Stimulated activated CD4-positive, alpha-beta T cell treated with anti-CD3 and anti-CD28 coated beads, TNF-alpha, amount 100 ng/mL, for 48 hours (primary cell): Measurements from ENCODE around the gene SCGB1C2.
"Not testable (repeated sequence)": the region's sequence is repeated elsewhere in the genome, so short reads cannot be mapped to it uniquely, and the experiment has no call there.

ENCODE experiments used
- DNase-seq, 3 donors: peaks; one replicate each; pipeline ENCODE4 v3.0.0-alpha.2; 2020; ENCODE audit warnings: low read depth in 3 of 3

Gene SCGB1C2

DNA sequence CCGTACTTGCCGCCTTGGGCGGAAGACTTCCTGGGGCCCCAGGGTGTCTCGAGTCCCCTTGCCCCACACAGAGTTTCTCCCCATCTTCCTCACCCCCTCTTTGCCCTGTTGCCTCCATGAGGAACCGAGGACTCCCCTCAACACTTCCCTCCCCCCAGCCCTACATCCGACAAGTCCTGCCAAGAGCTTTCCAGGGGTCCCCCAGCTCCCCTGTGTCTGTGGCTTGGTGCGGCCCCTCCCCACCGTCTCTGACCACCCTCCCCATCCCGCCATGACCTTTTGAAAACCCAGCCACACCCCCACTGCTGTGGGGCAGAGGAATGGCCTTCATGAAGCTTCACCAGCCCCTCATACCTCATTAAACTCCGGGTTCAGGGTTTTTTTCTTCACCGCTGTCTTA lies 11.4 kb downstream of the SCGB1C2 start:
- DNase-seq: no peak

DNA sequence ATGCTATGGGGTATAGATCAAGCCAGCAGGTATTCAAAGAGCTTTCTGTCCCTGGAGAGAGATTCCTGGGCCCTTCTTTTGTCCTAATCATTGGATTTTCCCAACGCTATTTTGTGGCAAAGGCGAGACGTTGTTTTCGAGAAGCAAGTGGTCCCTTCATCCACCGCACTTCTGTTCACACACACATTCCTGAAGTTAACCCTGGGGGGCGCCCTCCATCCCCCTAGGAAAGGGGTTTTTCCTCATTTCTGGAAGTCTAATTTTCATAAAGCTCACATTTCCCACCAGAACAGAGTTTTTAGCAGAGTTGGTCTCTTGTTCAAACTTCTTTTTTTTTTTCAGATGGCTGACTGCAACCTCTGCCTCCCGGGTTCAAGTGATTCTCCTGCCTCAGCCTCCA lies 11.9 kb downstream of the SCGB1C2 start:
- no peak for DNase-seq

DNA sequence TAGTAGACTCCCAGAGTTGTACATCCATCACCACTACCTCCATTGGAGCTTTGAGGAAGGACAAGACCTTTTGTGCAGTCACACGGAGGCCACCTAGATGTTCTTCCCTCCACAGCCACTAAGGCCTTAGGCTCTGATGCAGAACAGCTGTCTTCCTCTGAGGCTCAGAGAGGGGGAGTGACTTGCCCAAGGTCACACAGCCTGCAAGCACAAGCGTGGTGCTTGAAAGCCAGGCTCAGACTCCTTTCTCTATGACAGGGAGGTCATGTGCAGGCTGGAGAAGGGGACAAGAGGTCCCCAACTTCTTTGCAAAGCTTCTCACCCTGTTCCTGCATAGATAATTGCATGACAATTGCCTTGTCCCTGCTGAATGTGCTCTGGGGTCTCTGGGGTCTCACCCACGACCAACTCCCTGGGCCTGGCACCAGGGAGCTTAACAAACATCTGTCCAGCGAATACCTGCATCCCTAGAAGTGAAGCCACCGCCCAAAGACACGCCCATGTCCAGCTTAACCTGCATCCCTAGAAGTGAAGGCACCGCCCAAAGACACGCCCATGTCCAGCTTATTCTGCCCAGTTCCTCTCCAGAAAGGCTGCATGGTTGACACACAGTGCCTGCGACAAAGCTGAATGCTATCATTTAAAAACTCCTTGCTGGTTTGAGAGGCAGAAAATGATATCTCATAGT lies 12.7 kb downstream of the SCGB1C2 start:
- no peak for DNase-seq

DNA sequence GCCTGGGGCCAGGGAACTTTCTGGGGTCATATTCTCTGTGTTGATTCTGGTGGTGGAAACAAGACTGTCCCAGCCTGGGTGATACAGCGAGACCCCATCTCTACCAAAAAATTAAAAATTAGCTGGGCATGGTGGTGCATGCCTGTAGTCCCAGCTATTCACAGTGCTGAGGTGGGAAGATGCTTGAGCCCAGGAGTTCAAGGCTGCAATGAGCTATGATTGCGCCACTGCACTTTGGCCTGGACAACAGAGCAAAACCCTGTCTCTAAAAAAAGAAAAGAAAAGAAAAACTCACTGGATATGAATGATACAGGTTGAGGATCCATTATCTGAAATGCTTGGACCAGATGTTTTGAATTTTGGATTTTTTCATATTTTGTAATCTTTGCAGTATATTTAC lies 13.6 kb downstream of the SCGB1C2 start:
- DNase-seq: no peak

DNA sequence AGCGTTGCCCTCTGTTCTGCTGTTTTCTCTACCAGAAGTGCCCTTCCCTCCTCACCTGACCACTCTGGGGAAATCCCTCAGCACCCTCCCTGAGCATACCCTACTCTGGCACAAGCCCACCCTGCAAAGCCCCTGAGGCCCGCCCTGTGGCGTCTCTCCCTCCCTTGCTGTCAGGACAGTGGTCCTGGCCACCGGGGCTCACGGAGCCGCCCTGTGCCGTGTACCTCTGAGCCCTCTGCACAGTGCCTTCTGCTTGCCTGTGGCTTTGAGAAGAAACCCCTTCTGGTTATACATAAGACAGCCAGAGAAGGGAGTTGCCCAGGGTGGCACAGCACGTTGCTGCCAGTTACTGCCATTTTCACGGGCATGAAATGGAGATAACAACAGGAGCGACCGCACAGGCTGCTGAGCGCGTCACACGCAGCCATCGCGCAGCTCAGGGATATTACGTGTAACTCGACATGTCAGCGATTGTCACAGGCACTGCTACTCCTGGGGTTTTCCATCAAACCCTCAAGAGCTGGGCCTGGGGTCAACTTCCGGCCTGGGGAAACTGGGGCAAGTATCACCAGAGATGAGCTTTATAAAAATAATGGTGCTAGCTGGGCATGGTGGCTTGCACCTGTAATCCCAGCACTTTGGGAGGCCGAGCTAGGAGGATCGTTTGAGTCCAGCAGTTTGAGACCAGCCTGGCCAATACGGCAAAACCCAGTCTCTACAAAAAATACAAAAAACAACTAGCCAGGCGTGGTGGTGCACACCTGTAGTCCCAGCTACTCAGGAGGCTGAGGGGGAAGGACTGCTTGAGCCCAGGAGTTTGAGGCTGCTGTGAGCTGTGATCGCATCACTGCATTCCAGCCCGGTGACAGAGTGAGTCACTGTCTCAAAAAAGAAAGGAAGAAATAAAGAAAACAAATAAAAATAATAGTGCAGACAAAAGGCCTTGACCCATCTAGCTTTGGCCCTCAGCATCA lies 14.8 kb downstream of the SCGB1C2 start:
- no peak for DNase-seq

GRCh38 chr17:152860-153420 lies 15.6 kb downstream of the SCGB1C2 start:
- DNase-seq: no peak

- no peak for DNase-seq
Observed at GRCh38 chr17:153851-154250, 16.5 kb downstream of the SCGB1C2 start.

DNA sequence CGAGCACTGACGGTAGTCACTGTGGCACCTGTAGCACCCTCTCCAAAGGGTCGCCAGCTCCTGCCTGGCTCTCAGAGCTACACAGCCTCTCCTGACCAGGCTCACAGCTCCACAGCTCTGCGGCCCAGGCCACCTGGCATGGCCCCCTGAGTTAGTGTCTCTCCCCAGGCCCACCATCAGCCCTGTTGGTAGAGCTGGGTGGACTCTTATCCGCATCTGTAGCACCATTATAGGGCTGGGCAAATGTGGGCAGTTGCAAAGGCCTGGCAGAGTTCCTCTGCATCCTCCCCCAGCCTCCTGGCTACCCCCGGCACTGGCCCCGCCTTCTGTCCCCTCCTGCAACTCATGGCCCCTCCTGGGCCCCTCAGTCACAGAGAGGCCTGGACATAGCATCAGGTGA lies 18.2 kb downstream of the SCGB1C2 start:
- DNase-seq: no peak

- no peak for DNase-seq
Observed at GRCh38 chr17:156094-156621, 18.8 kb downstream of the SCGB1C2 start.

DNA sequence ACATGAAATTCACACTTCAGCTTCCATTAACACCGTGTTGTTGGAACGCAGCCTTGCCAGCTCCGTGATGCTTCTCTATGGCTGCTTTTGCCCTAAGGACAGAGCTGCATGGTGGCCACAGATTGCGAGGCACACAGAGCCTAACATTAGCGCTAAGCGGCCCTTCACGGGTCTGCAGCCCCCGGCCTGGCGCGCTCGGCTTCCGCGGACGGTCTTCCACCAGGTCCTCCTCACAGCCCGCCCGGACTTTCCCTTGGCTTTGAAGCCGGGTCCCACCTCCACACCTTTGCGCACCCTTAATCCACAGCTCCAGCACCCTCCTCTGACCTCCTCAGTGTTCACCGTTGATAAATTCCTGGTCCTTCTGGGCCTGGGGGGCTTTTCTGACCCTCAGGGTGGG lies 19.6 kb downstream of the SCGB1C2 start:
- no peak for DNase-seq

- DNase-seq: no peak
Observed at GRCh38 chr17:157901-158300, 20.5 kb downstream of the SCGB1C2 start.

DNA sequence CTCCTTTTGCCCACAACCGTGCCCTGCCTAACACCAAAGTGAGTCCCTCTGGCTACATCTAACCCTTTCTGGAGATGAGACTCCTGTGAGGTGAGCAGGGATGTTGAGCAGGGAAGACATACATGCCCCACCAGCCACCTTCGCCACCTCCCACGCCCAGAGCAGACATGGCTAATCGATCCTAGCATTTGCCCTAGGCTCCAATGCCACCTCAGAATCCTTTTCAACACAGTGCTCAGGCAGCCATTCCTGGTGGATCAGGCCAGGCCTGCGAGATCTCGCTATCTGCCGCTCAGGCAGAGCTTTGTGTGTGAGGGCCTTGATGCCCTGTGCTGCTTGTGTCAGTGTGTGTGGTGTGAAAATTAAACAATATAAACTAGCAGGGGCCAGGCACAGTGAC lies 21.0 kb downstream of the SCGB1C2 start:
- no peak for DNase-seq

GRCh38 chr17:159609-160008 lies 22.2 kb downstream of the SCGB1C2 start:
- DNase-seq: no peak

GRCh38 chr17:160336-160735 lies 23.0 kb downstream of the SCGB1C2 start:
- DNase-seq: no peak

- no peak for DNase-seq
Observed at GRCh38 chr17:161481-161880, 24.1 kb downstream of the SCGB1C2 start.

- no peak for DNase-seq
Observed at GRCh38 chr17:162689-163088, 25.3 kb downstream of the SCGB1C2 start.

DNA sequence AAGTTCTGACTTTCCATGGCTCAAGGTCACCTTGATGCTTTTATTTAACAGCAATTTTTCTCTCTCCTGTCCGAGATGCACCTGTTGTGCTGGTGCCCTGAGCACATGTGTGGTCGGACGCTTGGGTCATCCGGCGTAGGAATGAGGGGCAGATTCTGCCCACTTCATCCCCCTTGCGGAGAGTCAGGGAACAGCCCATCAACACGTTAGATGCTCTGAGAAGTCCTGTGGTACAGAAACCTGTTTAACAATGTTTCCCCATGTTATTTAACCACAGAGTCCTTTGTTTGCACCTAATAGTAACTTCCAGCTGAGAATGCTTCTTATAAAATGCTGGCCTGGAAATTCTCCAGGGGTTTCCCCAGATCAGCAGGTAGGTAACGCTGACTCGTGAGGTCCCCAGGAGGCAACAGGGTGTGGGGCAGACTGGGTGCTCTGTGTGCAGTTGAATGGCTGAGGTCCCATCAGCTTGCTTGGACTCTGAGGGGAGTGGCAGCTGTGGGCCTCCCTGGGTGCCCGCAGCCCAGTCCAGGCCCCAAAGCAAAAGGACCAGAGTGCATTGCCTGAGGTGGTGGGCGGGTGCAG lies 26.2 kb downstream of the SCGB1C2 start:
- DNase-seq: no peak

DNA sequence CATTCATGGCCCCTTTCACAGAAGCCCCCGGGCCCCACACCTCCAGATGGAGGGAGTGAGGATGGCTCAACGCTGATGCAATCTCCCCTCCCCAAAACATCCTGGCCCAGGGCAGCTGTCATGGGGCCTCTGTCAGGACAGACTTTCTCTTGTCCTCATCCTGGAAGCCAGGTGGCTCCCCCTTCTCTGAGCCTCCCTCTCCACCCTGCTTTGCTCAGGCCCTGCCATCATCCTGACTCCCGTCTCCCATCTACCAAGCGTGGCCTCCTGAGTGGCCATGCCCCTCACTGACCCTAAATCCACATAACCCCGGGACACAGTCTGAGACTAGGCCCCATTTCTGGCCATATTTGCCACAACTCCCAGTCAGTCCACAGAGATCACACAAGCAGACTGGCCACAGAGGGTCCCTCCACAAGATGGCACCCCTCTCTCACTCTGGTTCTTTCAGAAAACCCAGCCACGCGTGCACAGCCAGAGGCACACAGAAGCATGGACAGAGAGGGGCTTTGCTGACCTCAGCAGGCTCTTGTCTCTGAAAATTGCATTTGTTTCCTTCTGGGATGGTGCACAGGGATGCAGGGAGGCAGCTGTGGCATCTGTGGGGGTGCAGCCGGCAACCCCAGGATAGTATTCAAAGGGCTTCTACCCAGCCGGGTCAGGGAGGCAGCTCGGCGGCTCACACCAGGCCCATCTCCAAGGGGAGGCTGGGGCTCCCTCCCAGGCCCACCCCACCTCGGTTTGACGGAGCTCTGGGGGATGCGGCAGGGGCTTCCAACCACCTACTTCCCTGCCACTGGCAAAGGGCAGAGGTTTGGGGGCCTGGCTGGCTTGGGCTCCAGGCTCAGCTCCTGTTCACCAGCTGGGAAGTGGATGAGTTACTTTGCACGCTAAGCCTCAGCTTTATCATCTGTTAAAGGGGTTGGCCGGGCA lies 27.2 kb downstream of the SCGB1C2 start:
- no peak for DNase-seq

DNA sequence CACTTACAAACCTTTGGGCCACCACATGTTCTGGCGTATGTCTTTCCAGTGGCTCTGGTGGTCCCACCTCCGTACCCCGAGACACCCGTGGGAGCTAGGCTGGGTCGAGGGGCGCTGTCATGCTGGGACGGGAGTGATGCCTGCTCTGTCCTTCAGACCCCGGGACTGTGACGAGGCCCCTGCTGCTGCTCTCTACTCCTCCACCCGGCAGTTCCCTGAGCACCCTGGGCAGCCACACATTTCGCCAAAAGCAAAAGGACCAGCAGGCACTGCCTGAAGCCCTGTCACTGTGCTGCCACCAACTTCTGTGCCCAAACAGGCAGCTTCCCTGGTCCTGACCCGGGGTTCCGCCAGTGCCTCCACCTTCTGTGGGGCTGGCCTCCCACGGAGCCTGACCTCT lies 28.6 kb downstream of the SCGB1C2 start:
- no peak for DNase-seq

- not testable (repeated sequence) for DNase-seq
Observed at GRCh38 chr17:168614-169013, 31.2 kb downstream of the SCGB1C2 start.

DNA sequence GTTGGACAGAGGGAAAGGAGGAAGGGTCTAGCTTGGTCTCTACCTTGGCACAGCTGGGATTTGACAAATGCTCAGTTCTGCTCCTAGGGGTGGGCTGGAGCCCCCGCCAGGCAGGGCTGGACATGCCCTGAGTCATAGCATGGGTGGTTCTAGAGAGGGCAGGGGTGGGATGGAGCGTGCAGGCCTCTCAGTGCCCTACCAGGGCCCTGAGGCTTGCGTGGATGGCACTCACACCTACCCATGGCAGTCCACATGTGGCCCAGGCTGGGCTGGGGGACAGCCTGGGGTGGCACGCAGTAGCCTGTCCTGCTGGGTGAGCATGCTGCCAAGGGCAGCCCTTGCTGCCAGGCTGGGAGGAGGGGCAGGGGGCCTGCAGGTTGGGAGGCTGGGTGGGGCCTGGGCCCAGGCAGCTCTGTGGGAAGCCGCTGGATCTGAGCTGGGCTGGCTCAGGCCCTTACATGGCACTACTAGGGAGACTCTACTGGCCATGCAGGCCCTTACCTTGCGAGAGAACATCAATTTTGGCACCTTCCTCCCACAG lies 32.8 kb downstream of the SCGB1C2 start:
- no peak for DNase-seq
